Endodermal cell (in vitro differentiated cells): ENCODE results near the gene RRP1. TPM values are rescaled to one million over a fixed set of nuclear protein-coding genes. Genes with fewer than 3 reads are reported as not detected.
A peak's percentile ranks its signal among the peaks of the same experiment; 100 is the strongest.

Experiments used
- DNase-seq: peaks from one replicate; pipeline ENCODE4 v3.0.0-alpha.2; 2017
- H3K27ac ChIP-seq: 2 replicates; pipeline ENCODE4 v1.5.1; 2013; ENCODE audit warnings: mild to moderate bottlenecking, low read depth, low read length, moderate library complexity
- H3K27me3 ChIP-seq: 2 replicates; pipeline ENCODE4 v1.6.1; 2013; ENCODE audit warnings: mild to moderate bottlenecking, low read length, moderate library complexity; ENCODE audit not compliant: insufficient read depth, control insufficient read depth, poor library complexity, severe bottlenecking
- H3K36me3 ChIP-seq: 2 replicates; pipeline ENCODE4 v1.7.0; 2013; ENCODE audit warnings: mild to moderate bottlenecking, low read length, moderate library complexity; ENCODE audit not compliant: control insufficient read depth, insufficient read depth
- H3K4me1 ChIP-seq: one replicate; pipeline ENCODE4 v1.7.0; 2013; ENCODE audit warnings: low read length; ENCODE audit not compliant: control insufficient read depth, insufficient read depth
- H3K4me3 ChIP-seq: 2 replicates; pipeline ENCODE4 v1.5.1; 2013; ENCODE audit warnings: mild to moderate bottlenecking, low read length, moderate library complexity
- H3K9ac ChIP-seq: 2 replicates; pipeline ENCODE4 v1.6.1; 2013; ENCODE audit warnings: mild to moderate bottlenecking, low read length, moderate library complexity; ENCODE audit not compliant: poor library complexity, severe bottlenecking; ENCODE audit errors: extremely low read depth
- H3K9me3 ChIP-seq: 2 replicates; pipeline ENCODE4 v1.6.1; 2013; ENCODE audit warnings: mild to moderate bottlenecking, low read length, moderate library complexity; ENCODE audit not compliant: control insufficient read depth
- H3K27ac Mint-ChIP-seq: 2 replicates; pipeline ENCODE4 v1.8.0; 2020; ENCODE audit warnings: mixed read lengths
- H3K27me3 Mint-ChIP-seq: 2 replicates; pipeline ENCODE4 v1.8.0; 2021; ENCODE audit warnings: mild to moderate bottlenecking, mixed read lengths; ENCODE audit not compliant: insufficient read depth
- H3K36me3 Mint-ChIP-seq: 2 replicates; pipeline ENCODE4 v1.8.0; 2020; ENCODE audit warnings: low read depth, mixed read lengths
- H3K4me1 Mint-ChIP-seq: 2 replicates; pipeline ENCODE4 v1.8.0; 2020; ENCODE audit warnings: mixed read lengths
- H3K4me3 Mint-ChIP-seq: 2 replicates; pipeline ENCODE4 v1.8.0; 2020; ENCODE audit warnings: mild to moderate bottlenecking, moderate library complexity, mixed read lengths
- H3K9me3 Mint-ChIP-seq: 2 replicates; pipeline ENCODE4 v1.8.0; 2020; ENCODE audit warnings: mild to moderate bottlenecking, mixed read lengths
- CTCF ChIP-seq: fragments of 200-600 bp; sonication (generic); conservative IDR thresholded peaks from 2 replicates; pipeline ENCODE4 v1.5.0; 2021; ENCODE audit warnings: antibody characterized with exemption, mild to moderate bottlenecking
- WGBS, 2 experiments: methylation state at CpG; one replicate each; pipeline versions ENCODE4 v1.1.5 to v1.1.7; 2013; ENCODE audit warnings: missing lambda C conversion rate in 2 of 2, mixed read lengths in 1 of 2; ENCODE audit not compliant: insufficient coverage in 1 of 2, insufficient read length in 1 of 2; 5-methylcytosine and 5-hydroxymethylcytosine counted together
- total RNA-seq, 2 donors: library from RNA; stranded (reverse); fragmentation: NEBNext Ultra II Directional in 1 of 2; extraction: Animal tissue kit (Norgen Biotek cat#: 25700) in 1 of 2; gene quantifications; 2 replicates in 1 of 2; 3 replicates in 1 of 2; pipeline ENCODE4 v1.2.1, GENCODE V29; 2021

The RRP1 gene
- total RNA-seq, 2 donors from 2014 or later = 36.4 to 36.7 TPM

DNA sequence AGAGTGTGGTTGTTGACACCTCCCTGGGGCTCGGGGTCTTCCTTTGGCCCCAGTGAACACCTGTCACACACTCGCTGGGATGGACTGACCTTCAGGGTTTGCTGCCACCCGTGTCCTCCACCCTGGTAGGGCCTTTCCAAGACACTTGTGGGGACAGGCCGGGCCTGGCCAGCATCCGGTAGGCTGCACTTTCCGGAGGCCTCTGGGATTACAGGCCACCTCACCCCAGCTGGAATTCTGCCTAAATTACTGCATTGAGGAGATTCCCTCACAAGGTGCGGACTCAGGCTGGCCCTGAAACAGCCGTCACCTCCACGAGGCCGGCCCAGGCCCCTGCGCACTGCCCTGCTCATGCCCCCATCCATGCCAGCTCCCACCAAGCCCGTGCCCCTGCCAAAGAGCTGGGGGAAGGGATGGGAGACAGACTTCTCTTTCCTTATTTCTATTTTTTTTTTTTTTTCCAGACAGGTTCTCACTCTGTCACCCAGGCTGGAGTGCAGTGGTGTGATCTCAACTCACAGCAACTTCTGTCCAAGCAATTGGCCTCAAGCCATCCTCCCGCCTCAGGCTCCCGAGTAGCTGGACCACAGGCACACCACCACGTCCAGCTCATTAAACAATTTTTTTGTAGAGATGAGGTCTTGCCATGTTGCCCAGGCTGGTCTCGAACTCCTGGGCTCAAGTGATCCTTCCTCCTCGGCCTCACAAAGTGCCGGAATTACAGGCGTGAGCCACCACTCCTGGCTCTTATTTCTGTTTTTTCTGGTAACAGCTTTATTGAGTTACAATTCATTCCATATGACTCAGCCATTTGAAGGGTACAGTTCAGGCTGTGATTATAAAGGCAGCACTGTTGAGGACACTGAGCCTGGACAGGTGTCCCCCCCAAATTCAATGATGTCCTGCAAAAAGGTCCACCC, 24.5 kb upstream of the RRP1 start:
- Histone ChIP-seq H3K27me3 (no peaks in the 10 kb centered on the region), H3K9me3 (no peaks in the 10 kb centered on the region), H3K4me1 (no peaks in the 10 kb centered on the region), H3K36me3 (peaks cover 3% of the 10 kb centered on the region), H3K27ac (no peak overlapping the region), H3K4me3 (no peak overlapping the region), H3K9ac (no peak overlapping the region)
- Mint-ChIP-seq H3K27ac (no peak overlapping the region), H3K4me1 (peaks cover 17% of the 10 kb centered on the region), H3K36me3 (peaks cover 17% of the 10 kb centered on the region), H3K4me3 (no peak overlapping the region), H3K27me3 (no peaks in the 10 kb centered on the region), H3K9me3 (no peaks in the 10 kb centered on the region)
- no peak for TF ChIP-seq CTCF
- DNase-seq = no peak
- 89 to 92% methylated on average over 19 of the region's 19 CpGs for WGBS, 2 experiments

DNA sequence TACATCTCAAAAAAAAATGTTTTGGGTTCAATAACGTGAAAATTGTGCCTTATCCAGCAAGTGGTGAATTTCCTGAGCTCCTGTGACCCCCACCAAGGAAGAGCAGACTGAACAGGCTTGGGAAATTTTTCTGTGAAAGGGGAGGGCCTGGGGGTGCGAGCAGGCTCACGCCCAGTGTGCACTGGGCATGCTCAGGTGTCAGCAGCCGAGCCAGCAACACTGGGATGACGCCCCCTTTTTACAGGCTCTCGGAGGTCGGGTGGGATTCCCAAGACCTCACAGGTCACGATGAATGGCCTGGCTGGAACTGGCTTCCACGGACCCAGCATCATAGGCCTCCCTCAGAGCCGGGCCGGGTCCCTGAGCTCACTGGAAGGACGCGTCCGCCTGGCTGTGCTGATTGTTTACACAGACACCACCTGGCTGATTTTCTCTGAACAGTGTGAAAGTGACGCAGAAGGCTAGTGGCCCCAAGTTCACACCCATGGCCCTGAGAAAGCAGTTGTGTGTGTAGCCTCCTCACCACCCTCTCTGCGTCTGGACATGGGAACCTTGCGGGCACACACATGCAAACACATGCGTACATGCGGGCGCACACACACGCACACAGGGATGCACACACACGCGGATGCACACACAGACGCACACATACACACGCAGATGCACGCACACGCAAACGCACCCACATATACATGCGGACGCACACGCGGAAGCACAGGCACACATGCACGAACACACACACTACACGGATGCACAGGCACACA, 22.5 kb upstream of the RRP1 start:
- Histone ChIP-seq H3K9ac (no peak overlapping the region), H3K36me3 (peaks cover 3% of the 10 kb centered on the region), H3K9me3 (no peaks in the 10 kb centered on the region), H3K4me1 (no peaks in the 10 kb centered on the region), H3K27me3 (no peaks in the 10 kb centered on the region), H3K27ac (no peak overlapping the region), H3K4me3 (no peak overlapping the region)
- WGBS, 2 experiments = 93 to 95% methylated on average over 32 to 34 of the region's 34 CpGs
- DNase-seq = no peak
- Mint-ChIP-seq H3K4me3 (no peak overlapping the region), H3K9me3 (no peaks in the 10 kb centered on the region), H3K36me3 (peaks cover 10% of the 10 kb centered on the region), H3K27ac (peak overlapping the region; percentile 35), H3K27me3 (no peaks in the 10 kb centered on the region), H3K4me1 (peaks cover 27% of the 10 kb centered on the region)
- no peak for TF ChIP-seq CTCF

- Histone ChIP-seq H3K27me3 (no peaks in the 10 kb centered on the region), H3K4me3 (no peak overlapping the region), H3K9ac (no peak overlapping the region), H3K27ac (peak overlapping the region; percentile 26), H3K4me1 (no peaks in the 10 kb centered on the region), H3K9me3 (no peaks in the 10 kb centered on the region), H3K36me3 (peaks cover 4% of the 10 kb centered on the region)
- DNase-seq = no peak
- Mint-ChIP-seq H3K27me3 (no peaks in the 10 kb centered on the region), H3K4me1 (peaks cover 31% of the 10 kb centered on the region), H3K9me3 (no peaks in the 10 kb centered on the region), H3K36me3 (peaks cover 8% of the 10 kb centered on the region), H3K27ac (peak overlapping the region; percentile 87), H3K4me3 (no peak overlapping the region)
- 96% methylated on average over 14 to 15 of the region's 15 CpGs for WGBS, 2 experiments
- TF ChIP-seq CTCF = no peak
Measured at GRCh38 chr21:43767498-43767983, 21.8 kb upstream of the RRP1 start.
